IMR-90 (cell line): ENCODE results near the gene ITIH6. TPM values are rescaled to one million over a fixed set of nuclear protein-coding genes. Genes with fewer than 3 reads are reported as not detected.

ENCODE experiments used
- ATAC-seq: fragments of 200-7000 bp; cut with Tn5 transposase; 2 replicates; pipeline ENCODE4 v1.9.1; 2020; ENCODE audit warnings: low read depth, mild to moderate bottlenecking, moderate library complexity
- BruUV-seq: library from RNA; stranded (reverse); fragments of 400-500 nt; replicated peaks from 2 replicates; lab custom pipeline; 2021; lab: Mats Ljungman, UMichigan
- CTCF ChIA-PET: fragments of 300-600 bp; formaldehyde crosslinking; extraction: SDS; loops from one replicate; lab custom pipeline; 2021; ENCODE audit warnings: antibody characterized with exemption; lab: Yijun Ruan, JAX
- POLR2A ChIA-PET: fragments of 300-600 bp; sonication (Branson Sonifier 250); formaldehyde crosslinking; loops from one replicate; lab custom pipeline; 2022; ENCODE audit warnings: antibody characterized with exemption; ENCODE audit not compliant: unreplicated experiment; lab: Charles Lee
- DNase-seq: peaks from one replicate; pipeline ENCODE4 v3.0.0; 2013
- H2AFZ ChIP-seq: replicated peaks from 2 replicates; pipeline ENCODE3; 2013; ENCODE audit warnings: low read length, mild to moderate bottlenecking; ENCODE audit not compliant: poor library complexity
- H2AK5ac ChIP-seq: 2 replicates; pipeline ENCODE4 v1.6.1; 2013; ENCODE audit warnings: low read depth, low read length, inconsistent platforms
- H2AK9ac ChIP-seq: replicated peaks from 2 replicates; pipeline ENCODE3; 2013; ENCODE audit warnings: mild to moderate bottlenecking, low read depth, low read length, moderate library complexity; ENCODE audit not compliant: poor library complexity
- H2BK120ac ChIP-seq: 2 replicates; pipeline ENCODE4 v1.6.1; 2013; ENCODE audit warnings: low read depth, low read length, inconsistent platforms
- H2BK15ac ChIP-seq: 3 replicates; pipeline ENCODE4 v1.6.1; 2013; ENCODE audit warnings: low read depth, low read length, inconsistent platforms
- H2BK20ac ChIP-seq: 2 replicates; pipeline ENCODE4 v1.6.1; 2013; ENCODE audit warnings: low read depth, mild to moderate bottlenecking, inconsistent platforms, low read length, moderate library complexity
- H2BK5ac ChIP-seq: 2 replicates; pipeline ENCODE4 v1.6.1; 2013; ENCODE audit warnings: mild to moderate bottlenecking, low read depth, low read length, inconsistent platforms; ENCODE audit not compliant: poor library complexity, severe bottlenecking
- H3K14ac ChIP-seq: replicated peaks from 2 replicates; pipeline ENCODE4 v1.6.1; 2013; ENCODE audit warnings: low read depth, low read length, inconsistent platforms
- H3K18ac ChIP-seq: 2 replicates; pipeline ENCODE4 v1.6.1; 2013; ENCODE audit warnings: low read depth, low read length, control low read depth
- H3K23ac ChIP-seq: 2 replicates; pipeline ENCODE4 v1.6.1; 2013; ENCODE audit warnings: low read depth, low read length, inconsistent platforms
- H3K27ac ChIP-seq: 2 replicates; pipeline ENCODE4 v1.5.1; 2013; ENCODE audit warnings: mild to moderate bottlenecking, control low read depth, low read length; ENCODE audit not compliant: insufficient read depth
- H3K27me3 ChIP-seq: 2 replicates; pipeline ENCODE4 v1.6.1; 2013; ENCODE audit warnings: low read length; ENCODE audit not compliant: control insufficient read depth, insufficient read depth
- H3K36me3 ChIP-seq: 2 replicates; pipeline ENCODE4 v1.6.1; 2013; ENCODE audit warnings: low read length, mixed read lengths; ENCODE audit not compliant: control insufficient read depth, insufficient read depth
- H3K4ac ChIP-seq: 2 replicates; pipeline ENCODE4 v1.6.1; 2013; ENCODE audit warnings: low read depth, low read length, inconsistent platforms
- H3K4me1 ChIP-seq: 2 replicates; pipeline ENCODE4 v1.6.1; 2013; ENCODE audit warnings: low read length, mixed read lengths; ENCODE audit not compliant: control insufficient read depth, insufficient read depth
- H3K4me2 ChIP-seq: 2 replicates; pipeline ENCODE4 v1.6.1; 2013; ENCODE audit warnings: low read depth, mild to moderate bottlenecking, control low read depth, low read length, moderate library complexity
- H3K4me3 ChIP-seq: 2 replicates; pipeline ENCODE4 v1.5.1; 2013; ENCODE audit warnings: low read depth, mild to moderate bottlenecking, control low read depth, low read length, moderate library complexity; ENCODE audit not compliant: insufficient read depth
- H3K56ac ChIP-seq: 2 replicates; pipeline ENCODE4 v1.6.1; 2013; ENCODE audit warnings: low read length, inconsistent platforms; ENCODE audit not compliant: insufficient read depth; ENCODE audit errors: extremely low read depth
- H3K79me1 ChIP-seq, 2 experiments: 2 replicates each; pipeline ENCODE4 v1.6.1; 2013; ENCODE audit warnings: low read length in 2 of 2, inconsistent platforms in 1 of 2, low read depth in 1 of 2
- H3K9ac ChIP-seq: 2 replicates; pipeline ENCODE4 v1.6.1; 2013; ENCODE audit warnings: low read depth, low read length, control low read depth
- H3K9me1 ChIP-seq: 2 replicates; pipeline ENCODE4 v1.6.1; 2013; ENCODE audit warnings: low read length, inconsistent platforms; ENCODE audit not compliant: insufficient read depth
- H3K9me3 ChIP-seq: 2 replicates; pipeline ENCODE4 v1.6.1; 2013; ENCODE audit warnings: low read length; ENCODE audit not compliant: control insufficient read depth, insufficient read depth
- H4K20me1 ChIP-seq: 2 replicates; pipeline ENCODE4 v1.6.1; 2013; ENCODE audit warnings: low read length, inconsistent platforms; ENCODE audit not compliant: insufficient read depth
- H4K5ac ChIP-seq: 2 replicates; pipeline ENCODE4 v1.6.1; 2013; ENCODE audit warnings: mild to moderate bottlenecking, low read depth, low read length, control low read depth
- H4K8ac ChIP-seq, 2 experiments: 2 replicates each; pipeline ENCODE4 v1.6.1; 2013; ENCODE audit warnings: low read depth in 2 of 2, low read length in 2 of 2, control low read depth in 1 of 2, inconsistent platforms in 1 of 2
- H4K91ac ChIP-seq: 2 replicates; pipeline ENCODE4 v1.6.1; 2013; ENCODE audit warnings: low read depth, low read length, inconsistent platforms; ENCODE audit not compliant: insufficient read depth
- BHLHE40 ChIP-seq: fragments of 150-350 bp; IDR thresholded peaks from 2 replicates; pipeline ENCODE4 v1.6.1; 2016; ENCODE audit warnings: mild to moderate bottlenecking, low read depth, low read length
- CEBPB ChIP-seq: IDR thresholded peaks from 2 replicates; pipeline ENCODE4 v1.6.1; 2012; ENCODE audit warnings: low read depth, low read length, improper control_type of control experiment
- CHD1 ChIP-seq: IDR thresholded peaks from 2 replicates; pipeline ENCODE4 v1.6.1; 2012; ENCODE audit warnings: low read depth, low read length, improper control_type of control experiment
- CTCF ChIP-seq: conservative IDR thresholded peaks from 2 replicates; pipeline ENCODE4 v1.5.1; 2012; ENCODE audit warnings: mild to moderate bottlenecking, low read depth, low read length, improper control_type of control experiment
- ELK1 ChIP-seq: fragments of 150-350 bp; IDR thresholded peaks from 2 replicates; pipeline ENCODE4 v1.6.1; 2016; ENCODE audit warnings: low read depth, mild to moderate bottlenecking, low read length, moderate library complexity, borderline replicate concordance
- FOS ChIP-seq: fragments of 150-350 bp; IDR thresholded peaks from 2 replicates; pipeline ENCODE4 v1.6.1; 2016; ENCODE audit warnings: low read depth, low read length
- MAFK ChIP-seq: IDR thresholded peaks from 2 replicates; pipeline ENCODE4 v1.6.1; 2012; ENCODE audit warnings: low read depth, low read length, improper control_type of control experiment
- MAZ ChIP-seq: IDR thresholded peaks from 2 replicates; pipeline ENCODE4 v1.6.1; 2012; ENCODE audit warnings: low read depth, mild to moderate bottlenecking, low read length, improper control_type of control experiment, moderate library complexity, borderline replicate concordance
- MXI1 ChIP-seq: IDR thresholded peaks from 2 replicates; pipeline ENCODE4 v1.6.1; 2012; ENCODE audit warnings: low read depth, mild to moderate bottlenecking, low read length, moderate library complexity, borderline replicate concordance
- NFE2L2 ChIP-seq: fragments of 150-350 bp; IDR thresholded peaks from 2 replicates; pipeline ENCODE4 v1.6.1; 2016; ENCODE audit warnings: low read depth, mild to moderate bottlenecking, low read length
- POLR2A ChIP-seq: IDR thresholded peaks from 2 replicates; pipeline ENCODE4 v1.6.1; 2012; ENCODE audit warnings: mild to moderate bottlenecking, low read depth, low read length
- RAD21 ChIP-seq: IDR thresholded peaks from 2 replicates; pipeline ENCODE4 v1.6.1; 2012; ENCODE audit warnings: low read length, improper control_type of control experiment
- RCOR1 ChIP-seq: IDR thresholded peaks from 2 replicates; pipeline ENCODE4 v1.6.1; 2012; ENCODE audit warnings: mild to moderate bottlenecking, low read length, improper control_type of control experiment; ENCODE audit not compliant: insufficient replicate concordance
- RFX5 ChIP-seq: IDR thresholded peaks from 2 replicates; pipeline ENCODE4 v1.8.0; 2012; ENCODE audit warnings: low read depth, mild to moderate bottlenecking, low read length, moderate library complexity
- SMC3 ChIP-seq: fragments of 150-350 bp; IDR thresholded peaks from 2 replicates; pipeline ENCODE4 v1.6.1; 2016; ENCODE audit warnings: low read depth, mild to moderate bottlenecking, antibody characterized with exemption, low read length, moderate library complexity
- USF2 ChIP-seq: fragments of 150-350 bp; IDR thresholded peaks from 2 replicates; pipeline ENCODE4 v1.6.1; 2017; ENCODE audit warnings: mild to moderate bottlenecking, antibody characterized with exemption, low read length, low read depth
- WGBS, 2 experiments: methylation state at CpG; one replicate each; pipeline versions ENCODE4 v1.1.5 to v1.1.7; 2013; ENCODE audit warnings: missing lambda C conversion rate in 2 of 2; ENCODE audit not compliant: insufficient read length in 1 of 2; ENCODE audit errors: extremely low coverage in 2 of 2; 5-methylcytosine and 5-hydroxymethylcytosine counted together
- dilution Hi-C: fragments of 300-500 bp; cut with HindIII; formaldehyde crosslinking; loops from one replicate; pipeline ENCODE4 v1.14.3; 2018; ENCODE audit warnings: low sequenced_read_pairs; ENCODE audit not compliant: unreplicated experiment
- in situ Hi-C: fragments of 300-500 bp; cut with MboI; formaldehyde crosslinking; loops from 3 replicates; pipeline ENCODE4 v1.14.3; 2019; ENCODE audit warnings: low sequenced_read_pairs, inconsistent platforms, mixed read lengths
- intact Hi-C: fragments of 100-400 bp; cut with micrococcal nuclease; formaldehyde crosslinking; loops from 2 replicates; pipeline ENCODE4 v1.10.0; 2022
- polyA plus RNA-seq, 3 experiments: library from polyadenylated mRNA; depleted of rRNA; stranded (reverse); fragments of >200 nt; gene quantifications; 2 replicates each; pipeline ENCODE4 v1.2.3, GENCODE V29; 2012; ENCODE audit warnings: low replicate concordance in 1 of 3
- total RNA-seq: library from RNA; depleted of rRNA; stranded (reverse); fragments of >200 nt; gene quantifications from 2 replicates; pipeline ENCODE4 v1.2.3, GENCODE V29; 2012

Gene ITIH6
- total and polyA plus RNA-seq, 2 of the 4 experiments (the other 2 are of a cell fraction): not detected

GRCh38 chrX:54748626-54749025 lies 49.4 kb downstream of the ITIH6 start:
- DNase-seq (no peak), ATAC-seq (no peak)
- Histone ChIP-seq H4K91ac (no peak overlapping the region), H3K27me3 (peaks cover 6% of the 10 kb centered on the region), H3K9me3 (no peaks in the 10 kb centered on the region), H4K8ac (no peak overlapping the region), H2BK5ac (no peak overlapping the region), H2AFZ (no peak overlapping the region), H3K27ac (no peak overlapping the region), H3K4me3 (no peak overlapping the region), H2AK5ac (no peak overlapping the region), H3K79me1 (no peaks in the 10 kb centered on the region), H4K20me1 (no peaks in the 10 kb centered on the region), H3K4me2 (no peak overlapping the region), H3K23ac (no peak overlapping the region), H3K18ac (no peak overlapping the region), H3K4ac (no peak overlapping the region), H3K36me3 (no peaks in the 10 kb centered on the region), H3K14ac (no peak overlapping the region), H2BK15ac (no peak overlapping the region), H2AK9ac (no peak overlapping the region), H3K9ac (no peak overlapping the region), H2BK120ac (no peak overlapping the region), H3K56ac (no peak overlapping the region), H3K4me1 (no peaks in the 10 kb centered on the region), H3K9me1 (no peaks in the 10 kb centered on the region), H4K5ac (no peak overlapping the region), H2BK20ac (no peak overlapping the region)
- intact Hi-C loops (no loop called here), dilution Hi-C loops (no loop called here), in situ Hi-C loops (no loop called here)
- POLR2A ChIA-PET: no interaction called here
- TF ChIP-seq ELK1: no peak
- TF ChIP-seq POLR2A: no peak
- no peak for TF ChIP-seq MXI1
- TF ChIP-seq RCOR1: no peak
- TF ChIP-seq MAZ: no peak
- no peak for TF ChIP-seq CEBPB
- TF ChIP-seq BHLHE40: no peak
- no peak for TF ChIP-seq NFE2L2
- TF ChIP-seq CTCF: no peak
- TF ChIP-seq RFX5: no peak
- no peak for TF ChIP-seq CHD1
- TF ChIP-seq USF2: no peak
- no peak for TF ChIP-seq RAD21
- no peak for TF ChIP-seq MAFK
- TF ChIP-seq SMC3: no peak
- no peak for TF ChIP-seq FOS
- WGBS, 2 experiments: no CpG with 5 or more reads among the region's 1 CpG
- no TSS peak for BruUV-seq
- CTCF ChIA-PET: no interaction called here
